Activated naive CD4-positive, alpha-beta T cell (primary cell): ENCODE data around the gene HOXB7.

Source experiments
- DNase-seq, 4 experiments: peaks; one replicate each; lab custom pipeline; 2025; lab: John Stamatoyannopoulos, UW

HOXB7 gene

GRCh38 chr17:48623583-48623982, 12.8 kb upstream of the HOXB7 start:
- DNase-seq: no peak

- DNase-seq: no peak
Observed at GRCh38 chr17:48622857-48623256, 12.0 kb upstream of the HOXB7 start.

- DNase-seq: no peak
Observed at GRCh38 chr17:48621410-48622392, 10.9 kb upstream of the HOXB7 start.

- DNase-seq: no peak
Observed at GRCh38 chr17:48620461-48621139, 9.8 kb upstream of the HOXB7 start.

GRCh38 chr17:48619826-48620449, 9.1 kb upstream of the HOXB7 start:
- DNase-seq: no peak

GRCh38 chr17:48618256-48618896, 7.6 kb upstream of the HOXB7 start:
- peak; percentile 54 to 83 (median 78) for DNase-seq

- no peak for DNase-seq
Observed at GRCh38 chr17:48617471-48618255, 6.8 kb upstream of the HOXB7 start.

GRCh38 chr17:48616717-48617470, 6.1 kb upstream of the HOXB7 start:
- DNase-seq: no peak

GRCh38 chr17:48615963-48616716, 5.3 kb upstream of the HOXB7 start:
- no peak for DNase-seq

- DNase-seq: no peak
Observed at GRCh38 chr17:48615047-48615962, 4.5 kb upstream of the HOXB7 start, which contains the start of gene HOXB8. Gene HOXB8 (minus strand): TSS chr17:48615292. CDS start chr17:48614704, 588 bp downstream.

GRCh38 chr17:48613862-48614694, 3.3 kb upstream of the HOXB7 start:
- no peak for DNase-seq

GRCh38 chr17:48612854-48613691, 2.3 kb upstream of the HOXB7 start:
- peak in 2 of 4 experiments; percentile 19 to 25 for DNase-seq

GRCh38 chr17:48612456-48612853, 1.6 kb upstream of the HOXB7 start:
- DNase-seq: no peak

GRCh38 chr17:48611681-48612455, 1.1 kb upstream of the HOXB7 start:
- DNase-seq: no peak

- peak in 1 of 4 experiments; percentile 11 for DNase-seq
Observed at GRCh38 chr17:48611213-48611612, 396 bp upstream of the HOXB7 start.

GRCh38 chr17:48609759-48610281, 997 bp downstream of the HOXB7 start:
- DNase-seq: no peak
